GM18517 (cell line): ENCODE measurements around the gene PLPP2.
"Not testable (repeated sequence)": the region's sequence is repeated elsewhere in the genome, so short reads cannot be mapped to it uniquely, and the experiment has no call there.

Source experiments
- ATAC-seq: cut with Tn5 transposase; IDR thresholded peaks from one replicate; pipeline ENCODE4 v1.9.1; 2021; ENCODE audit warnings: mild to moderate bottlenecking, moderate library complexity; ENCODE audit not compliant: unreplicated experiment

Gene PLPP2

DNA sequence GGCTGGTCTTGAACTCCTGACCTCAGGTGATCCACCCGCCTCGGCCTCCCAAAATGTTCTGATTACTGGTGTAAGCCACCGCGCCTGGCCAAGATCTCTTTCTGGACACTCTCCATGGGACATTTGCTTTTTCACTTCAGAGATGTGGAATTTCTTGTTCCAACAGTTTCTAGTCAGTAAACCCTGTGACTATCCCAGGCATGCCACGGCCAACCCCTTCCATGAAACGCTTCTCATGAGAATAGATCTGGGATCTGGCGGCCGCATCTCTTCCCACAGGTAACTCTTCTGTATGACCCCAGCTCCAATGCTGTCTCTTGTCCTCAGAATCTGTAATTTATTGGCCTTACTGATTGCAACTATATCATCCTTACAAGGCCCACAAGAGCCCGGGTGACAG, 16.2 kb downstream of the PLPP2 start:
- ATAC-seq = no peak

DNA sequence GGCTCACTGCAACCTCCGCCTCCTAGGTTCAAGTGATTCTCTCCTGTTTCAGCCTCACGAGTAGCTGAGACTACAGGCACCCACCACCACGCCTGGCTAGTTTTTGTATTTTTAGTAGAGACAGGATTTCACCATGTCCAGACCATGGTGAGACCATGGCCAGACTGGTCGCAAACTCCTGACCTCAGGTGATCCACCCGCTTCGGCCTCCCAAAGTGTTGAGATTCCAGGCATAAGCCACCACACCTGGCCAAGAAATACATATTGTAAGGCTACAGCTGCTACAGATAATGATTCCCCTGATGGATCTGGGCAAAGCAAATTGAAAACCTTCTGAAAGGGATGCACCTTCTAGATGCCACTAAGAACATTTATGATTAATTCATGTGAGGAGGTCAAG, 17.8 kb downstream of the PLPP2 start:
- no peak for ATAC-seq

DNA sequence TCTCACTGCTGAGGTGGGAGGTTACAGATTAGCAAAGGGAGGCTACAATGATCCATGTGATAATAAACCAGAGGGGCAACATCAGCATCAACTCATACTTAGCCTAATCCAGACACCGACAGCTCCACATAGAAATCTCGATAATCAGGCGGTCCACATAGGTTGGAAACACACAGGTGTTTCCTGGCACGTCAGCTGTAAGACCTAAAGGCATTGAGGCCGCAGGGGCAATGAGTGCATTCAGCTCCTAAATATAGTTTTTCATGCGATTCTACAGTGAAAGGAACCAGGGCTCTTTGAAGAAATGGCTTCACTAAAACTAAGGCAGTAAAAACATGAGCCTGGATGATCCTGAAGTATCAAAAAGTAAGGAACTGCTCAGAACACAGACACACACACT, 19.3 kb downstream of the PLPP2 start:
- no peak for ATAC-seq

DNA sequence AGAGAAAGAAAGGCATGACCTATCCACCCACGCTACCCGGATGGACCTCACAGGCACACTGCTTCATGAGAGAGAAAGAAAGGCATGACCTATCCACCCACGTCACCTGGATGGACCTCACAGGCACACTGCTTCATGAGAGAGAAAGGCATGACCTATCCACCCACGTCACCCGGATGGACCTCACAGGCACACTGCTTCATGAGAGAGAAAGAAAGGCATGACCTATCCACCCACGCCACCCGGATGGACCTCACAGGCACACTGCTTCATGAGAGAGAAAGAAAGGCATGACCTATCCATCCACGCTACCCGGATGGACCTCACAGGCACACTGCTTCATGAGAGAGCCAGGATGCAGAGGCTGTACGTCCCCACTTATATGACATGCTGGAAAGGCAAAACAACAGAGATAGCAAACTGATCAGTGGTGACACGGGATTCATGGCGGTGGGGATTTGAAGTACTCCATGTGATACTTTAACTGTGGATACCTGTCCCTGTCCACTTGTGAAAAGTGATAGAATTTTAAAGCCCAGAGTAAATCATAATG, 20.4 kb downstream of the PLPP2 start:
- ATAC-seq = not testable (repeated sequence)

DNA sequence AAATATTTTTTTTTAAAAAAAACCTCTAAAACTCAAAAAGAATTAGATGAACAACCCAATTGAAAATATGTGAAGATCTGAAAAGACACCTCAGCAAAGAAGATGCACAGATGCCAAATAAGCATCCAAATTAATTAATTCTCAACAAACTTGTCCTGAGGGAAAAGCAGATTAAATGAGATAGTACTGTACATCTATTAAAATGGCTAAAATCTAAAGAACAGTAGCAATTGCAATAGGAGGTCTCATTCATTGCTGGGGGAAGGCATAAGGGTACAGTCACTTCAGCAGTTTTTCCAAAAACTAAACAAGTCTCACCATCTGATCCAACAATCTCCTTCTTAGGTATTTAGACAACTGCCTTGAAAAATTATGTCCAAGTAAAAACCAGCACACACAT, 22.0 kb downstream of the PLPP2 start:
- no peak for ATAC-seq

GRCh38 chr19:262125-262524, 29.1 kb downstream of the PLPP2 start:
- no peak for ATAC-seq

- not testable (repeated sequence) for ATAC-seq
Observed at GRCh38 chr19:256804-257203, 34.4 kb downstream of the PLPP2 start.

DNA sequence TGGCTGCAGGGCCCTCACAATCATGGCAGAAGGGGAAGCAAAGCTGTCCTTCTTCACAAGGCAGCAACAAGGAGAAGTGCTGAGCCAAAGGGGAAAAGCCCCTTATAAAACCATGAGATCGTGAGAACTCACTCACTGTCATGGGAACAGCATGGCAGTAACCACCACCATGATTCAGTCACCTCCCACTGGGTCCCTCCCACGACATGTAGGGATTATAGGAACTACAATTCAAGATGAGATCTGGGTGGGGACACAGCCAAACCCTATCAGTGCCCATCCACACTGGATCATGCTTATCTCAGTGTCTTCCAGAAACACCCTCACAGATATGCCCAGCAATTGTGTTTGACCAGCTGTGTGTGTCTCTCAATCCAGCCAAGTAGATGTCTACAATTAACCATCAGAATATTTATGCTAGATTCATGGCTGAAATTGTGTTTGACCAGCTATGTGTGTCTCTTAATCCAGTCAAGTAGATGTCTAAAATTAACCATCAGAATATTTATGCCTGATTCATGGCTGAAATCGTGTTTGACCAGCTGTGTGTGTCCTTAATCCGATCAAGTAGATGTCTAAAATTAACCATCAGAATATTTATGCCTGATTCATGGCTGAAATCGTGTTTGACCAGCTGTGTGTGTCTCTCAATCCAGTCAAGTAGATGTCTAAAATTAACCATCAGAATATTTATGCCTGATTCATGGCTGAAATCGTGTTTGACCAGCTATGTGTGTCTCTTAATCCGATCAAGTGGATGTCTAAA, 38.6 kb downstream of the PLPP2 start:
- ATAC-seq = not testable (repeated sequence)

DNA sequence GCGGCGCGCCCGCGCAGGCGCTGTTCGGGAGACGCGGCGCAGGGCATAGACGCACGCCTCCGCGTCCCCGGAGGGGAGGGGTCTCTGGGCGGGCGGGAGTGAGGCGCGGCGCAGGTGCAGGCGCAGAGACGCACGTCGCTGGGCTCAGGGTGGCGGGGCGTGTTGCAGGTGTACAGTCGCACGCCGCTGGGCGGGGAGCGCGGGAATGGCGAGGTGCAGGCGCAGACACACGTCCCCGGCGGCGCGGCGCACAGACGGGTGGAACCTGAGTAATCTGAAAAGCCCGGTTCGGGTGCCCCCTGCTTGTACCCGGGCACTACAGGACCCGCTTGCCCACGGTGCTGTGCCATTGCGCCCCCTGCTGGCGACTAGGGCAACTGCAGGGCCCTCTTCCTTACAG, 44.7 kb downstream of the PLPP2 start:
- no peak for ATAC-seq

GRCh38 chr19:245900-246299, 45.3 kb downstream of the PLPP2 start:
- ATAC-seq = not testable (repeated sequence)

GRCh38 chr19:245457-245856, 45.7 kb downstream of the PLPP2 start:
- no peak for ATAC-seq
